SU-DHL-6 (cell line): ENCODE measurements around the gene IL22.
A peak's percentile ranks its signal among the peaks of the same experiment; 100 is the strongest.

ENCODE experiments used
- H2AFZ ChIP-seq: fragments of 200-600 bp; sonication (generic); 2 replicates; pipeline ENCODE4 v1.6.1; 2014; ENCODE audit warnings: low read depth, mild to moderate bottlenecking, moderate library complexity, mixed read lengths, antibody characterized with exemption, low read length; ENCODE audit not compliant: severe bottlenecking
- H3F3A ChIP-seq: fragments of 200-600 bp; shearing (Covaris generic); 2 replicates; pipeline ENCODE4 v1.6.0; 2016; ENCODE audit warnings: antibody characterized with exemption, mild to moderate bottlenecking; ENCODE audit not compliant: insufficient read depth
- H3K27ac ChIP-seq: fragments of 200-600 bp; sonication (generic); 2 replicates; pipeline ENCODE4 v1.5.1; 2016; ENCODE audit warnings: low read depth, mild to moderate bottlenecking, low read length, moderate library complexity, mixed read lengths
- H3K27me3 ChIP-seq: fragments of 200-600 bp; sonication (generic), shearing (Covaris generic); 2 replicates; pipeline ENCODE4 v1.6.0; 2014; ENCODE audit warnings: mild to moderate bottlenecking, low read length
- H3K36me3 ChIP-seq: fragments of 200-600 bp; sonication (generic); 2 replicates; pipeline ENCODE4 v1.6.1; 2014; ENCODE audit warnings: mild to moderate bottlenecking, low read length, mixed read lengths
- H3K4me2 ChIP-seq: fragments of 300-600, 200-600 bp; shearing (Covaris generic), sonication (generic); 2 replicates; pipeline ENCODE4 v1.6.0; 2014; ENCODE audit warnings: low read length, low read depth, mild to moderate bottlenecking; ENCODE audit not compliant: poor library complexity, severe bottlenecking
- H3K4me3 ChIP-seq: fragments of 200-600 bp; sonication (generic); 2 replicates; pipeline ENCODE4 v1.5.1; 2014; ENCODE audit warnings: antibody characterized with exemption, low read length, mild to moderate bottlenecking, mixed read lengths; ENCODE audit not compliant: insufficient read depth, poor library complexity, severe bottlenecking
- H3K79me2 ChIP-seq: fragments of 200-600 bp; sonication (generic); 2 replicates; pipeline ENCODE4 v1.6.1; 2014; ENCODE audit warnings: mild to moderate bottlenecking, low read length, moderate library complexity; ENCODE audit not compliant: insufficient read depth
- H3K9ac ChIP-seq: fragments of 200-600 bp; sonication (generic); 2 replicates; pipeline ENCODE4 v1.7.0; 2014; ENCODE audit warnings: mild to moderate bottlenecking, low read length
- H3K9me2 ChIP-seq: fragments of 200-600 bp; sonication (generic); replicated peaks from 2 replicates; pipeline ENCODE4 v1.6.1; 2014; ENCODE audit warnings: low read length; ENCODE audit not compliant: insufficient read depth
- H3K9me3 ChIP-seq: fragments of 200-600 bp; sonication (generic); 2 replicates; pipeline ENCODE4 v1.6.1; 2014; ENCODE audit warnings: low read length, mixed read lengths; ENCODE audit not compliant: insufficient read depth
- H4K20me1 ChIP-seq: fragments of 200-600 bp; sonication (generic); 2 replicates; pipeline ENCODE4 v1.6.1; 2014; ENCODE audit warnings: low read depth, mild to moderate bottlenecking, antibody characterized with exemption, low read length, moderate library complexity, mixed read lengths
- EZH2phosphoT487 ChIP-seq: fragments of 200-600 bp; sonication (generic), shearing (Covaris generic); conservative IDR thresholded peaks from 2 replicates; pipeline ENCODE4 v1.6.1; 2018; ENCODE audit warnings: mild to moderate bottlenecking, antibody characterized with exemption, low read length, moderate library complexity, mixed read lengths
- TF ChIP-seq, protein P1 (sequence below): fragments of 200-600 bp; sonication (generic); IDR thresholded peaks from one replicate; pipeline ENCODE4 v1.5.1; 2017; ENCODE audit warnings: antibody characterized with exemption, mild to moderate bottlenecking, low read length, moderate library complexity; ENCODE audit not compliant: insufficient read depth, poor library complexity, severe bottlenecking

IL22 gene

GRCh38 chr12:68224613-68225285 lies 28.7 kb downstream of the IL22 start:
- Histone ChIP-seq H3K79me2 (no peaks in the 10 kb centered on the region), H3K27me3 (no peaks in the 10 kb centered on the region; the same call in 1 of the 2 replicates), H3K27ac (no peak overlapping the region), H3K9me3 (no peaks in the 10 kb centered on the region), H3K4me3 (no peak overlapping the region), H3K9ac (no peak overlapping the region), H2AFZ (no peak overlapping the region), H4K20me1 (no peaks in the 10 kb centered on the region), H3K4me2 (no peak overlapping the region), H3K36me3 (no peaks in the 10 kb centered on the region), H3K9me2 (no peaks in the 10 kb centered on the region), H3F3A (no peaks in the 10 kb centered on the region)
- TF ChIP-seq, protein P1, sequence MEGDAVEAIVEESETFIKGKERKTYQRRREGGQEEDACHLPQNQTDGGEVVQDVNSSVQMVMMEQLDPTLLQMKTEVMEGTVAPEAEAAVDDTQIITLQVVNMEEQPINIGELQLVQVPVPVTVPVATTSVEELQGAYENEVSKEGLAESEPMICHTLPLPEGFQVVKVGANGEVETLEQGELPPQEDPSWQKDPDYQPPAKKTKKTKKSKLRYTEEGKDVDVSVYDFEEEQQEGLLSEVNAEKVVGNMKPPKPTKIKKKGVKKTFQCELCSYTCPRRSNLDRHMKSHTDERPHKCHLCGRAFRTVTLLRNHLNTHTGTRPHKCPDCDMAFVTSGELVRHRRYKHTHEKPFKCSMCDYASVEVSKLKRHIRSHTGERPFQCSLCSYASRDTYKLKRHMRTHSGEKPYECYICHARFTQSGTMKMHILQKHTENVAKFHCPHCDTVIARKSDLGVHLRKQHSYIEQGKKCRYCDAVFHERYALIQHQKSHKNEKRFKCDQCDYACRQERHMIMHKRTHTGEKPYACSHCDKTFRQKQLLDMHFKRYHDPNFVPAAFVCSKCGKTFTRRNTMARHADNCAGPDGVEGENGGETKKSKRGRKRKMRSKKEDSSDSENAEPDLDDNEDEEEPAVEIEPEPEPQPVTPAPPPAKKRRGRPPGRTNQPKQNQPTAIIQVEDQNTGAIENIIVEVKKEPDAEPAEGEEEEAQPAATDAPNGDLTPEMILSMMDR, result no peak
- TF ChIP-seq EZH2phosphoT487, result no peak

DNA sequence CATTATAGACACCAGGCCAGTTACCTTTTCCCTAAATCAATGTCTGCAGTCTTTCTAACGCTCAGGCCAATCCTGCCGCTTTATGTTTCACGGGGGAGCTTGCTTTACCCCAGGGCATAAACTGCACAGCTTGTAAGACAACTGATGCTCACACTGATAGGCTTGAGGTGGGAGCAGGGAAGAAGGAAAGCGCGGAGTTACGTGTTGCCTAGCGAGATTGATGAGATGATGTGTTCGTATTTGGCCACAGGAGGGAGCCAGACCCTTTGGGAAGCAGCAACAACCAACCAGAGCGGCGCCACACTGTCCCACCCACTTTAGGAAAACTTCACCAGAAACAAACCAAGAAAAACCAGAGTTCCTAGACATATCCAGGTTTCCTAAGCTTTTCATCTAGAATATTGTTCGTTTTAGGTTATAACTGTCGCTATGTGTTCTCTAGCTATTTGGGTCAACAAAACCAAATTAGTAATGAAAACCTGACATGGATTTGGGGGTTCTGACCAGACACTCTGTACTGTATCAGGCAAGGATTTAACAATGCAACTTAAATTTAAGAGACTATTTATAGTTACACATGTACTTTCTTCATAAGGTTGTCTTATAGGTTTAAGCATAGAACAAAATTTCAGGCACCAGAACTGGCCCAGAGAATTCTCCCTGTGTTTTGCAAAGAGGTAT lies 30.2 kb downstream of the IL22 start:
- no peaks in the 10 kb centered on the region for H3F3A ChIP-seq
- H3K9ac ChIP-seq, result no peak overlapping the region
- peak overlapping the region; percentile 81 for H2AFZ ChIP-seq
- peak overlapping the region; percentile 40 for H3K4me2 ChIP-seq
- no peaks in the 10 kb centered on the region; the same call in 1 of the 2 replicates for H3K27me3 ChIP-seq
- no peaks in the 10 kb centered on the region for H3K9me2 ChIP-seq
- H3K79me2 ChIP-seq, result no peaks in the 10 kb centered on the region
- no peak overlapping the region for H3K27ac ChIP-seq
- no peaks in the 10 kb centered on the region for H3K36me3 ChIP-seq
- H3K4me3 ChIP-seq, result no peak overlapping the region
- H4K20me1 ChIP-seq, result no peaks in the 10 kb centered on the region
- no peaks in the 10 kb centered on the region for H3K9me3 ChIP-seq
- no peak for TF ChIP-seq EZH2phosphoT487
- TF ChIP-seq, protein P1, result peak; percentile 80

GRCh38 chr12:68222326-68222725 lies 31.1 kb downstream of the IL22 start:
- no peak overlapping the region for H2AFZ ChIP-seq
- H3K9me3 ChIP-seq, result no peaks in the 10 kb centered on the region
- no peak overlapping the region for H3K9ac ChIP-seq
- no peak overlapping the region for H3K4me3 ChIP-seq
- no peaks in the 10 kb centered on the region for H3F3A ChIP-seq
- TF ChIP-seq, protein P1, result no peak
- no peak for TF ChIP-seq EZH2phosphoT487
- H3K4me2 ChIP-seq, result no peak overlapping the region
- no peaks in the 10 kb centered on the region for H4K20me1 ChIP-seq
- no peaks in the 10 kb centered on the region for H3K9me2 ChIP-seq
- H3K36me3 ChIP-seq, result no peaks in the 10 kb centered on the region
- H3K27me3 ChIP-seq, result no peaks in the 10 kb centered on the region; the same call in 1 of the 2 replicates
- no peak overlapping the region for H3K27ac ChIP-seq
- H3K79me2 ChIP-seq, result no peaks in the 10 kb centered on the region
